ENCODE data around the gene CRYBG3. TPM values are rescaled to one million over a fixed set of nuclear protein-coding genes. Genes with fewer than 3 reads are reported as not detected.

The CRYBG3 gene
- total RNA-seq, 2 experiments from 2014 or later: 2.2 to 2.4 TPM

DNA sequence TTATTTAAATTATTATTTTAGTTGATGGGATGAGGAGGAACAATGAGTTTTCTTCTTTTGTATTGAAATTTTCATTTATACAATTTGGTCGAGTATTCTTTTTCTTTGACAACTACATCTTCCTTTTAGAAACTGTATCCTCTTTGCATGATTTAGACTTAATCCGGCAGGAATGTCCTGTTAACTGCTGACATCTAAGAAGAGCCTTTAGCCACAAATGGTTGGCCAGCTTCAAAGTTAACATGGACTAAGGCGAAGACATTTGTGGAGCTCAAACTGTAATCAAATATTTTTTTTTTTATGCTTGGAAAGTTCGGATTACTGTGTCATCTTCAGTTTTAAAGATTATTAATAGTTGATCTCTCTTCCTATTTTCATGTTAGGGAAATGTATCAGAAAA, 107.2 kb downstream of the CRYBG3 start:
- Histone ChIP-seq H3K36me3 (ENCODE audit: insufficient read depth, low read length) (peaks cover 2% of the 10 kb centered on the region), H3K27me3 (ENCODE audit: control insufficient read depth in 1 of 2, insufficient read depth in 2 of 2, low read length in 2 of 2) (no peaks in the 10 kb centered on the region), H3K4me3 (ENCODE audit: low read length) (no peak overlapping the region), H3K4me1 (ENCODE audit: insufficient read depth, low read length) (no peaks in the 10 kb centered on the region), H3K9me3 (ENCODE audit: control insufficient read depth in 1 of 2, insufficient read depth in 1 of 2, low read length in 2 of 2) (no peaks in the 10 kb centered on the region), H3K27ac (ENCODE audit: low read depth in 1 of 2, low read length in 2 of 2) (no peak overlapping the region)
- intact Hi-C loops (cut with DNase I, micrococcal nuclease): no loop called here
- no peak for ATAC-seq (ENCODE audit: poor library complexity)
- H3K9me3 Mint-ChIP-seq: no peaks in the 10 kb centered on the region
- H3K27me3 Mint-ChIP-seq: no peaks in the 10 kb centered on the region
- no peak overlapping the region for H3K4me3 Mint-ChIP-seq
- peaks cover 8% of the 10 kb centered on the region for H3K36me3 Mint-ChIP-seq (ENCODE audit: low read depth)
- no peak overlapping the region for H3K27ac Mint-ChIP-seq
- ChIA-PET POLR2A (interaction anchor here (1.0 kb wide), 1 partner anchor 107 kb away, joined by 3 read pairs; the partner anchor contains the start of gene CRYBG3), CTCF (no interaction called here)
- TF ChIP-seq, protein P1, sequence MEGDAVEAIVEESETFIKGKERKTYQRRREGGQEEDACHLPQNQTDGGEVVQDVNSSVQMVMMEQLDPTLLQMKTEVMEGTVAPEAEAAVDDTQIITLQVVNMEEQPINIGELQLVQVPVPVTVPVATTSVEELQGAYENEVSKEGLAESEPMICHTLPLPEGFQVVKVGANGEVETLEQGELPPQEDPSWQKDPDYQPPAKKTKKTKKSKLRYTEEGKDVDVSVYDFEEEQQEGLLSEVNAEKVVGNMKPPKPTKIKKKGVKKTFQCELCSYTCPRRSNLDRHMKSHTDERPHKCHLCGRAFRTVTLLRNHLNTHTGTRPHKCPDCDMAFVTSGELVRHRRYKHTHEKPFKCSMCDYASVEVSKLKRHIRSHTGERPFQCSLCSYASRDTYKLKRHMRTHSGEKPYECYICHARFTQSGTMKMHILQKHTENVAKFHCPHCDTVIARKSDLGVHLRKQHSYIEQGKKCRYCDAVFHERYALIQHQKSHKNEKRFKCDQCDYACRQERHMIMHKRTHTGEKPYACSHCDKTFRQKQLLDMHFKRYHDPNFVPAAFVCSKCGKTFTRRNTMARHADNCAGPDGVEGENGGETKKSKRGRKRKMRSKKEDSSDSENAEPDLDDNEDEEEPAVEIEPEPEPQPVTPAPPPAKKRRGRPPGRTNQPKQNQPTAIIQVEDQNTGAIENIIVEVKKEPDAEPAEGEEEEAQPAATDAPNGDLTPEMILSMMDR (IDR thresholded peaks at IDR 0.05): no peak
- no peaks in the 10 kb centered on the region for H3K4me1 Mint-ChIP-seq (ENCODE audit: low read depth)
- DNase-seq: no peak

DNA sequence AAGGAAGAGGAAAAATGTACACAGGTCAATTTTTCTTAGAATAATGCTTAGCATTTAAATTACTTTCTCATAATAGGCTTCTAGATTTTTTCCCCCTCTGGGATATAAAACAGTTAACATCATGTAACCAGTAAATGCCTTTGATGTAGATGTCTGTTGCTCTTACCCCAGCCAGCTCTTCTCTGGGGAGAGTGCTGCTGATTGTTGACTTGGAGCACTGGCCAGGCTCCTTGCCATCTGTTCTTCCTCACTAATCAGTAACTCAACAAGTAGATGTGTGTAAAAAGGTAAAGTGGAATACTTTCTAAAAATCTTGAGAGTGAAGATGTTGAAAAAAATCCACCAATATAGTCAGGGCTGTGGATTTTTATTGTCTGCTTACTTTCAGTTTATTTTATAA, 108.2 kb downstream of the CRYBG3 start:
- Mint-ChIP-seq H3K36me3 (ENCODE audit: low read depth) (no peaks in the 10 kb centered on the region), H3K4me1 (ENCODE audit: low read depth) (no peaks in the 10 kb centered on the region), H3K27me3 (no peaks in the 10 kb centered on the region), H3K27ac (no peak overlapping the region), H3K4me3 (no peak overlapping the region), H3K9me3 (no peaks in the 10 kb centered on the region)
- ChIA-PET CTCF (no interaction called here), POLR2A (no interaction called here)
- DNase-seq: no peak
- H3K9me3 ChIP-seq (ENCODE audit: control insufficient read depth in 1 of 2, insufficient read depth in 1 of 2, low read length in 2 of 2): no peaks in the 10 kb centered on the region
- no peak overlapping the region for H3K27ac ChIP-seq (ENCODE audit: low read depth in 1 of 2, low read length in 2 of 2)
- intact Hi-C loops (cut with DNase I, micrococcal nuclease): loop anchor here in 1 of 2 experiments (10.0 kb wide), 1 partner anchor 105 kb away; the partner anchor contains the start of gene CRYBG3
- H3K36me3 ChIP-seq (ENCODE audit: insufficient read depth, low read length): no peaks in the 10 kb centered on the region
- TF ChIP-seq, protein P1 (IDR thresholded peaks at IDR 0.05): no peak
- H3K4me3 ChIP-seq (ENCODE audit: low read length): no peak overlapping the region
- no peak for ATAC-seq (ENCODE audit: poor library complexity)
- H3K27me3 ChIP-seq (ENCODE audit: control insufficient read depth in 1 of 2, insufficient read depth in 2 of 2, low read length in 2 of 2): no peaks in the 10 kb centered on the region
- no peaks in the 10 kb centered on the region for H3K4me1 ChIP-seq (ENCODE audit: insufficient read depth, low read length)

DNA sequence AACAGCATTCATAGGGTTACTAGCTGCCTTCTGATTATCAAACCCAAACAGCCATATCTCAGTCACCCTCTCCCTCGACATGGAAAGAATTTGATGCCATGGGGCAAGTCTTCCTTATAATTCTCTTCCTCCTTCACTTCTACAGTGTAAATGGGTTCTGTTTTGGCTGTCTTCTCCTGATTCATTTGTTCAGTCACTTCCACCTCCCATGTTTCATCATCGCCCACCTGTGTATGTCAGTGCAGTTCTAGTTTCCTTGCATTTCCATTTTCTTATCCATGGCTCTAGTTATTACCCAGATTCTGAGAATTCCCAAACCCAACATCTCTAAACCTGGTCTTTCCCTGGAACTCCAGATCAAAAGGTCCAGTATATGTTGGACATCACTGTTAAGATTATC, 109.4 kb downstream of the CRYBG3 start:
- Histone ChIP-seq H3K36me3 (ENCODE audit: insufficient read depth, low read length) (no peaks in the 10 kb centered on the region), H3K9me3 (ENCODE audit: control insufficient read depth in 1 of 2, insufficient read depth in 1 of 2, low read length in 2 of 2) (no peaks in the 10 kb centered on the region), H3K4me3 (ENCODE audit: low read length) (no peak overlapping the region), H3K27me3 (ENCODE audit: control insufficient read depth in 1 of 2, insufficient read depth in 2 of 2, low read length in 2 of 2) (no peaks in the 10 kb centered on the region), H3K4me1 (ENCODE audit: insufficient read depth, low read length) (no peaks in the 10 kb centered on the region), H3K27ac (ENCODE audit: low read depth in 1 of 2, low read length in 2 of 2) (no peak overlapping the region)
- H3K4me1 Mint-ChIP-seq (ENCODE audit: low read depth): no peaks in the 10 kb centered on the region
- peaks cover 3% of the 10 kb centered on the region for H3K36me3 Mint-ChIP-seq (ENCODE audit: low read depth)
- no peak overlapping the region for H3K4me3 Mint-ChIP-seq
- ATAC-seq (ENCODE audit: poor library complexity) (no peak), DNase-seq (no peak)
- POLR2A ChIA-PET: no interaction called here
- no peaks in the 10 kb centered on the region for H3K9me3 Mint-ChIP-seq
- no peak overlapping the region for H3K27ac Mint-ChIP-seq
- TF ChIP-seq, protein P1 (IDR thresholded peaks at IDR 0.05): no peak
- CTCF ChIA-PET: no interaction called here
- intact Hi-C loops (cut with DNase I, micrococcal nuclease): loop anchor here in 1 of 2 experiments (10.0 kb wide), 1 partner anchor 106 kb away; the partner anchor contains the start of gene CRYBG3
- no peaks in the 10 kb centered on the region for H3K27me3 Mint-ChIP-seq
